HT1080 (cell line): ENCODE data around the gene IGF2BP2. TPM values are rescaled to one million over a fixed set of nuclear protein-coding genes. Genes with fewer than 3 reads are reported as not detected.
"Not testable (repeated sequence)": the region's sequence is repeated elsewhere in the genome, so short reads cannot be mapped to it uniquely, and the experiment has no call there.

ENCODE experiments used
- DNase-seq: peaks from one replicate; pipeline ENCODE4 v3.0.0-alpha.2; 2015; ENCODE audit warnings: low read depth
- total RNA-seq: library from RNA; depleted of rRNA; stranded (reverse); fragments of >200 nt; shearing (Covaris generic); gene quantifications from 2 replicates; pipeline ENCODE4 v1.2.3, GENCODE V29; 2014

Gene IGF2BP2
- total RNA-seq, 1 experiment from 2014 or later, result 157 TPM

- not testable (repeated sequence) for DNase-seq
These were observed 13.7 kb upstream of the IGF2BP2 start for GRCh38 chr3:185838417-185838989.

DNA sequence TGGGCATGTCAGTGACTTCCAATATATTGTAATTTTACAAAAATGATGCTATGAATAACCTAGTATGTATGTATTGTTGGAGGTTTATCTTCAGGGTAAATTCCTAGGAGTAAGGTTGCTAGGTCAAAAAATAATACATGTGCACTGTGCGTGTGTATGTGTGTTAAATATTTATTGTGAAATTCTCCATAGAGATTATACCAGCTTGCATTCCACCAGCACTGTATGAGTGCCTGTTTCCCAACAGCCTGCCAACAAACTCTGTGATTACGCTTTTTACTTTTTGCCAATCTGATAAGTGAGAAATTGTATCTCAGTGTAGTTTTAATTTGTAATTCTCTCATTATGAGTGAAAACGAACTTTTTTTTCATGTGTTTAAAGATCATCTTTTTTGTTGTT, 12.6 kb upstream of the IGF2BP2 start:
- no peak for DNase-seq

GRCh38 chr3:185831990-185832389, 7.1 kb upstream of the IGF2BP2 start:
- DNase-seq, result no peak

DNA sequence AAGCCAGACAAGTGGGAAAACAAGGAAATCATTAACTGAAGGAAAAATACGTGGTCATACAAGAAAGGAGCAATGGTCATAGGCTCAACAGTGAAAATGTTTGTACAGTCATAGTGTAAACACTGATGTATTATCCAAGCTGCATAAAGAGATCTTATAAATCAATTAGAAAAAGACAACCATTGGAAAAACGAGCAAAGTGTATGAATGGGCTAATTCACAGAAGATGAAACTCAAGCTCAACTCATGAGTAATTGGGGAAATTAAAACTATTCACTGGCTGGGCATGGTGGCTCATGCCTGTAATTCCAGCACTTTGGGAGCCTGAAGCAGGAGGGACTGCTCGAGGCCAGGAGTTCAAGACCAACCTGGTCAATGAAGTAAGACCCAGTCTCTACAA, 6.4 kb upstream of the IGF2BP2 start:
- DNase-seq, result no peak

DNA sequence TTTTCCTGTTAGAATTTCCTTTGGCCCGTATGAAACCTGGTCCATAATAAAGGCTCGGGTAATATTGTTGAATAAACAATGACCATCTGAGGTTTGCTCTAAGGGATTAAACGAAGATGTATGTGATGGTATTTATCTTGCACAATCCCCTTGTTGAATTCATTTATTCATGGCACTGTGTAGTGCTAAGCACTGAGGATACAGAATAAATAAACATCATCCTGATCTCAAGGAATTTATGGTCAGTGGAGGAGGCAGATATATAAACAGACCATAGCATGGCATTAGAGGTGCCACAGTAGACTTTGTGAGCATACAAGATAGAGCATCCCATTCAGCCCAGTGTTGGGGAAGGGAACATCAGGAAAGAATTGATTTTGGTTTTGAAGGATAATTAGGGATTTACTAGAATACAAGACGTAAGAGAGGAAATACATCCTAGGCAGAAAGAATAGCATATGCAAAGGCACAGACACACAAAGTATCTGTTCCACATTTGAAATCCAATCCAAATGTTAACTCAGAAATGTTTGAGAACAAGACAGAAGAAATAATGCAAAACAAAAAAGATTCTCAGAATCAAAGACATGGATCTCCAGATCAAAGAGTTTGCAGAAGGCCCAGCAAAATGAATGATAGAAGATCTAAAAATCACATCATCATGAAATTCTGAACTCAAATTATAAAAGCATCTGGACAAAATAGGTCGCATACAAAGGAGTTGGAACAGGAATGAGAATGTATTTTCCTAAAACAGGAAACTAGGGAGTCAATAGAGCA, 5.4 kb upstream of the IGF2BP2 start:
- DNase-seq, result no peak

GRCh38 chr3:185828755-185829154, 3.9 kb upstream of the IGF2BP2 start:
- DNase-seq, result no peak

- no peak for DNase-seq
These were observed 2.9 kb upstream of the IGF2BP2 start for GRCh38 chr3:185827595-185828344.

DNA sequence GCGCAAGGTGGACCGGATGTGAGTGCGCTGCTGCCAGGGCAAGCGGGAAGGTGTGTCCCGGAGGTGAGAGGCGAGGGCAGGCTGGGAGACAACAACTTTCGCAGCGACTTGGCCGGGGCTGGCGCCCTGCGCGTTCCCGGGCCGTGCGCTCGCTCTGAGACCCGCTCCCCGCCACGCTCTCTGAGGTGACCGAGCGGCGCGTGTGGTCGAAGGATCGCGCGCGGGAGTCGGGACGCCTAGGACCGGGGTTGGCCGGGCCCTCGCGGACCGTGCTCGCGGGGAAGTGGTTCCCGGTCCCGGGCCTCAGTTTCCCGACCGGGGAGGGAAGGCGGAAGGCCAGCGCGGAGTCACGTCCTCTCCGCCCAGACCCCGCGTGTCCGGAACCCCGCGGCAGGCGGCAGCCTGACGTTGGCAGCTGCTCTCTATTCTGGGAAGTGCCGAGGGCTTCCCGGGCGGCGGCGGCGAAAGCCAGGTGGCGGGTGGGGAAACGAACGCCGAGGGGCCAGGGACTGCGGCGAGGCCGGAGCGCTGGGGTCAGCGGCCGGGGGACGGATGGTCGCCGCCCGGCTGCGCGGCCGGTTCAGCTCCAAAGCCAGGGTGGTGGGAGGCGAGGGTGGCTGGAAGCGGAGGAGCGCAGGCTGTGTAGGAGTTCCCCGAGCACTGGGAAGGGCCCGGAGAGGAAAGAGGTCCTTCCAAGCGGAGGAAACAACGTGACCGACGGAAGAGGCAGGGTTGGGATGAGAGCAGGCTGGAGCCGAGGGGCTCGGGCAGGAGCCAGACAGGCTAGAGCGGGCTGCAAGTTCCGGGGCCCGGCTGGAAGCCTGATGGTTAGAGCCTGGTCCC, 1.0 kb upstream of the IGF2BP2 start:
- DNase-seq, result peak; percentile 67

- peak; percentile 32 for DNase-seq
These were observed 514 bp downstream of the IGF2BP2 start for GRCh38 chr3:185824051-185825005.

- DNase-seq, result peak; percentile 49
These were observed 1.5 kb downstream of the IGF2BP2 start for GRCh38 chr3:185823078-185824044.

DNA sequence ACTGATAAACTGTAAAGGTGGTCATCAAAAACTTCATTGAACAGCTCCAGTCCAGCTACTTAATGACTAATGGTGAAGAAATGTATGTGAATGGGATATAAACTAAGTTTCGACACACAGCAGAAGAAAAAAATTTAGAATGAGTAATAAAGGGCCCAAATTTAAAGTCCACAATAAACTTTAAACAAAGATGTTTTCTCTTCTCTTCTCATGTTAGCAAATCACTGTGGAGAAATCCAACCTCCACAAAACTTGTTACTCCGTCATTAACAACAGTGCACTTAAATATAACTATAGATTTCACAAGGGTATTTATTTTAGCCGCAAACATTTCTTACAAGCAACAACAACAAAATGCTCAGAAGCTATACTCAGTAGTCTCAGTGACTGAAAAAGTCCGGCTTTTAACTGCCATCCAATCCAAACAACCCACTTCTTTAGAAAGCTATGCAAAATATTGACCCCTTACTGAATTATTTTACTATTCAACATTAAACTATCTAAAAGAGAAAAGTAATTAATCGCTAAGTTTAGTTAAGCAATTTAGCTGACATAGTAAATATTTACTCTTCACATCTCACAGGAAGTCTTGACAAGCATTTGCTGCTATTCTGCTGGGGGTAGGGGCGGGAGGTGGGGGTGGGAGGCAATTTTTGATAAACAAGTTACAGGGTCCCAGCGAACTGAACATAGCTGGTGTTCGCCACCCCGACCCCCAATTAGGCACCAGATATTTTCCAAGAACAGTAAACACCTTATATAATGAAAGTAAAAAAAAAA, 2.4 kb downstream of the IGF2BP2 start:
- DNase-seq, result peak; percentile 89

- DNase-seq, result peak; percentile 96
These were observed 3.7 kb downstream of the IGF2BP2 start for GRCh38 chr3:185820973-185821758.

DNA sequence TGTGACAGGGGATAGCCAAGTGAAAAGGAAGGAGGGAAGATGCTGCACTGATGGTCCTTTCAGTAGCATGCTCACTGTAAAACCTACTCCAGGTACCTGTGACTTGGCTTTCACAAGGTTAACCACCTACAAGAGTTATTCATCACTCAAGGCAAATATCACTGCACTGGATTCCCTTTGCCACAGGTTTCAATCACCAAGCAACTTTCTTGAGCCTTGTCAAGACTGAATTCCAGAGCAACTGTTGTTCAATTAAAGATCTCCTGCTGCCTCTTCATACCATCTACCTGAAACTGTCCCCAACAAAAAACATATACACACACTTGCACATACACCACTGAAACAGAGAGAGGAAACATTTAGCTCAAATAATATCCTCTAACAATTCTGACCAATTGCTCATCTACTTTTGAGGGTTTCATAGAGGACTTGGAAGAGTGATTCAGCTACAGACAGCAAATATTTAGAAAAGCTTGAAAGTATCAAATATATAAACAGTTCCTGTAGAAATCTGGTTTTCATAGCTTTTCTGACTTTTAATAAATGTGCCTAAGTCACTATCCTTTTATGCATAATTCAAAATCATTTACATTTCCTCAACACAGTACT, 6.5 kb downstream of the IGF2BP2 start:
- DNase-seq, result peak; percentile 36

- peak; percentile 69 for DNase-seq
These were observed 9.2 kb downstream of the IGF2BP2 start for GRCh38 chr3:185815391-185816282.

GRCh38 chr3:185813691-185814215, 11.1 kb downstream of the IGF2BP2 start:
- DNase-seq, result peak; percentile 94

GRCh38 chr3:185813205-185813604, 11.6 kb downstream of the IGF2BP2 start:
- no peak for DNase-seq
